GM21576 (cell line): ENCODE data around the gene LAPTM4A.

Source experiments
- ATAC-seq: cut with Tn5 transposase; IDR thresholded peaks from one replicate; pipeline ENCODE4 v1.9.1; 2021; ENCODE audit warnings: mild to moderate bottlenecking, moderate library complexity; ENCODE audit not compliant: unreplicated experiment

The LAPTM4A gene

DNA sequence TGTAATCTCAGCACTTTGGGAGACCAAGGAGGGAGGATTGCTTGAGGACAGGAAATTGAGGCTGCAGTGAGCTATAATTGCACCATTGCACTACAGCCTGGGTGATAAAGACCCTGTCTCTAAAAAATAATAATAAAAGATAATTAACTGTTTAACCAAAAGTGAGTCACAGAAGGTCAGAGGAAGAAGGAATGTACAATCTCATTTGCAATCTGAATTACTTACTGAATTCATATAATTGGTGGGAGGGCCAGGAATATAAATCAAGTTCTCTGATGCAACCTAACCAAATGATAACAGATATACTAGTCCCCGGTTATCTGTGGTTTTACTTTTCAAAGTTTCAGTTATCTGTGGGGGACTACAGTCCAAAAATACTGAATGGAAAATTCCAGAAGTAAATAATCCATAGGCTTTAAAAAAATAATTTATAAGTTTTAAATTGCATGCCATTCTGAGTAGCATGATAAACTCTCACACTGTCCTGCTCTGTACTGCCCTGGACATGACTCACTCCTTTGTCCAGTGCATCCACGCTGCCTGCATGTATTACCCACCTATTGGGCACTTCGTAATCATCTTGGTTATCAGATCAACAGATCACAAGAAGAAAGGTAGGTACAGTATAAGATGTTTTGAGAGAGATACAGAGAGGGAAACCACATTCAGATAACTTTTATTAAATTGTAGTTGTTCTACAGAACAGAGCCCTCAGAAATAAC is 26.2 kb downstream of the LAPTM4A start:
- ATAC-seq: no peak

- no peak for ATAC-seq
Measured at GRCh38 chr2:20023688-20024087, 27.7 kb downstream of the LAPTM4A start.

DNA sequence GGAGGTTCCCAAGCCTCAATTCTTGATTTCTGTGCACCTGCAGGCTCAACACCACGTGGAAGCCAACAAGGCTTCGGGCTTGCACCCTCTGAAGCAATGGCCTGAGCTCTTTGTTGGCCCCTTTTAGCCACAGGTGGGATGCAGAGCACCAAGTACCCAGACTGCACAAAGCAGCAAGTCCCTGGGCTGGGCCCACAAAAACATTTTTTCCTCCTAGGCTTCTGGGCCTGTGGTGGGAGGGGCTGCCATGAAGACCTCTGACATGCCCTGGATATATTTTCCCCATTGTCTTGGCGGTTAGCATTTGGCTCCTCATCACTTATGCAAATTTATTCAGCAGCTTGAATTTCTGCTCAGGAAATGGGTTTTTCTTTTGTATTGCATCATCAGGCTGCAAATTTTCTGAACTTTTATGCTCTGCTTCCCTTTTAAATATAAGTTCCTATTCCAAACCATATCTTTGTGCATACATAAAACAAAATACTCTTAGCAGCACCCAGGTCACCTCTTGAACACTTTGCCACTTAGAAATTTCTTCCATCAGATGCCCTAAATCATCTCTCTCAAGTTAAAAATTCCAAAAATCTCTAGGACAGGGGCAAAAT is 29.9 kb downstream of the LAPTM4A start:
- ATAC-seq: no peak

DNA sequence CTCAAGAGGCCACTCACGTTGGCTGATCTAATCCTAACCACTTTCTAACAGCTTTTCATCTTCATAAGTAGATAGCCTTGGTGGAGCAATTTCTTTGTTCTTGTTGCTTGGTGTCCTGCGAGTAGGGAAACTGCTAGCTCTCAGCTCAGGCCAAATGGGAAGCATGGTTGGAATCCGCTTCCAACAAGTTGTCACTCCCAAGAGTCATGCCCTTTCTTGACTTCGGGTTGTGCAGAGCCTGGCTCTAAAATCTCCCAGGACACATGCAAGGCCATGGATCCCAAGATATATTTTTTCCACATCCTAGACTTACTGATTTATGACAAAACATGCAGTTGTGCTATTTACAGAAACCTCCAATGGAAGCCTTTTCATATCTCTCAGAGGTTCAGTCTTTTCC is 31.7 kb downstream of the LAPTM4A start:
- ATAC-seq: no peak

- no peak for ATAC-seq
Measured at GRCh38 chr2:20018601-20019152, 32.8 kb downstream of the LAPTM4A start.

DNA sequence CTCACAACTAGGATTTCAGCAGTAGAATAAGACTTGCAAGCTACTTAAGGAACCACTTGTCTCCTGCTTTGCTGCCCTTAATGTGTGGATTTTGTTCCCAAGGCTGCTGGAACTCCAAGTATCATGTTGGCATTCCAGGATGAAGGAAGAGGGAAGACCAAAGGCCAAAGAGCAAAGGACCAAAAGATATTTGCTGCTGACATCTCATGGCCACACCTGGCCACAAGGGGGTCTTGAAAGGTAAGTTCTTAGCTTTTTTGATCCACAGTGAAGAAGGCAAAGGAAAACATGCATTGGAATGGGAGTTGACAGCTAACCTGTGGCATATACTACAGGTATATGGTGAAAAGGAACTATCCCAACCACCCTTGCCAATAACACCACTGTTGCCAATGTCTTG is 35.1 kb downstream of the LAPTM4A start:
- no peak for ATAC-seq

GRCh38 chr2:20015482-20016083 is 35.8 kb downstream of the LAPTM4A start:
- ATAC-seq: no peak

- ATAC-seq: no peak
Measured at GRCh38 chr2:20013126-20013849, 38.1 kb downstream of the LAPTM4A start.

DNA sequence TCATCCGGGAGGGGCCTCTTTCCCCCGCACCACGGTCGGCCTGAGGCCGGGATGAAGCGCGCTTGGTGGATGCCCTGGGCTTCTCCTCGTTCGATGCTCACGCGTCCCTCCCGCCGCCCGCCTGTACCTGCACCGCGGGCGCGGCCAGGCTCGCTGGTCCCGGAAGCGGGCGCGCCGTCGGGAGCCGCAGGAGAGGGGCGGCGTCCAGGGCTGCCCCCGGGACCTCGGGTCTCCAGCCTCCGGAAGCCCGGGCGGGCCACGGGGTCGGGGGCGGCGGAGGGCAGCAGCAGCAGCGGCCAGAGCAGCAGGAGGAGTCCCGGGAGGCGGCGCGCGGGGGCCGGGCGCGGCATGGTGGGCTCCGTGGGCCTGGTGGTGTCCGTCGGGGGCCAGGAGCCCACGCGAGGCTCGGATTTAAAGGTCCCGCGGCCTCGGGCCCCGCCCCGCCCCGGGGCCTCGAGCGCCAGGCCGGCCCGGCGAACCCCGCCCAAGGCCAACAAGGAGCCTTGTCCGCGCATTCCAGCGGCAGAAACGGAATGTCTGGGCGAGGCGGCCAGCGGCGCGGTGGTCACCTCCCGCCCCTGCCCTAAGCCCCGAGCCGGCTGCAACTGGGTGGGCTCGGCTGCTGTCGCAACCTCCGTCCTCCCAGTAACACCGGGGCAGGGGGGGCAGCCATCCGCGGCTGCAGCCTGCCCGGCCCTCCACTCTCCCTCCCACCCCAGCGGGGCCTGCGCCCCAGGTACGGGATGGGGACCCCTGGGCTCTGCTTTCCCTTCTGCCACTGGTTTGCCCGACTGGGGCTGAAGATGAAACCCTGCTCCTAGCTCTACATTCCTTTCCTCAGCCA is 38.9 kb downstream of the LAPTM4A start, which contains the start of gene MATN3:
Gene MATN3 (minus strand): TSS at position 387 of the 844 bp plus-strand sequence. CDS start 37 bp downstream, at position 350.
- no peak for ATAC-seq

GRCh38 chr2:20012032-20012281 is 39.5 kb downstream of the LAPTM4A start:
- no peak for ATAC-seq

DNA sequence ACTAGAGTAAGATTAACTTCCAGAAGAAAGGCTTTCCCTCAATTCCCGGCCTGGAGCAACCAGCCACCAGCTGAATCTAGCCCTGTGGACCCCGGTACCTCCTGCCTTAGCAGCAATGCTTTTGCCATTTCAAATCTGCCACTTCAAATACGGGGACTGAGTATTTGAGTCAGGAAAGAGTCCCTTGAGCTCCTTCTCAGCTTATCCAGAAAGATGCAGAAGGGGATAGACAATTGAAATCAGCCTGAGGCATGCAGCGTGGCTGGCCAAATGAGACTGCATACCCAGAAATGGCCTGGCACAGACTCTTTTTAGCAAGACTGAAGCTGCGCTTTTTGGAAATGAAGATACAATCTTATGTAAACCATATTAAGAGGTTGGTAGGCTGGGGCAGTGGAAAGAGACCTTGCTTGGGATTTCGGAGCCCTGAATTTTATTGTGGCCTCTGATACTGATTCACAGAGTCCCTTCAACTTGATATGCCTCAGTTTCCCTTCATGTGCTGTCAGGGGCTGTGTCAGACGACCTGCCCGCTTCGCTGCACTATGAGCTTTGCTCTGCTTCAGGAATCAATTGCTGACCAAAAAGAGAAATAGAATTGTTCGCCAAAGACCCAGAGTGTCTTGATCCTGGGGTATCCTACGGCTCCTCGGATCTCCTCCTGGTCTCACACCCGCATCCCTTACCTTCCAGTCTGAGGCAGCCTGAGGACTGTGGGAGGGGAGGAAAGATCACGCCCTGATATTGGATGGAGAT is 40.0 kb downstream of the LAPTM4A start:
- ATAC-seq: no peak

DNA sequence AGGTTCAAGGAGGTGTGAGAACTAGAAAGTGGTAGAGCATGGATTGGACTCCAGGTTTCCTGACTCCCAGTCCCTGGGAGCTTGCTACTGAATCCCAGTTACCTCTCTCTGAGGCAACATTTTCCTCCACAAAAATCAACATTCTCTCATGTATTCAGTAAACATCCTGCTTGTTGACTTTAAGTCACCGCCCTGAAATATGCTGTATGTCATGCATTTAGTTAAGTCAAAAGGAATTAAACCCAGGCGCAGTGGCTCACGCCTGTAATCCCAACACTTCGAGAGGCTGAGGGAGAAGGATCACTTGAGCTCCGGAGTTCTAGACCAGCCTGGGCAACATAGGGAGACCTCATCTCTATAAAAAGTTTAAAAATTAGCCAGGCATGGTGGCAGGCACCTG is 42.7 kb downstream of the LAPTM4A start:
- no peak for ATAC-seq

GRCh38 chr2:20005891-20006470 is 45.4 kb downstream of the LAPTM4A start:
- no peak for ATAC-seq

DNA sequence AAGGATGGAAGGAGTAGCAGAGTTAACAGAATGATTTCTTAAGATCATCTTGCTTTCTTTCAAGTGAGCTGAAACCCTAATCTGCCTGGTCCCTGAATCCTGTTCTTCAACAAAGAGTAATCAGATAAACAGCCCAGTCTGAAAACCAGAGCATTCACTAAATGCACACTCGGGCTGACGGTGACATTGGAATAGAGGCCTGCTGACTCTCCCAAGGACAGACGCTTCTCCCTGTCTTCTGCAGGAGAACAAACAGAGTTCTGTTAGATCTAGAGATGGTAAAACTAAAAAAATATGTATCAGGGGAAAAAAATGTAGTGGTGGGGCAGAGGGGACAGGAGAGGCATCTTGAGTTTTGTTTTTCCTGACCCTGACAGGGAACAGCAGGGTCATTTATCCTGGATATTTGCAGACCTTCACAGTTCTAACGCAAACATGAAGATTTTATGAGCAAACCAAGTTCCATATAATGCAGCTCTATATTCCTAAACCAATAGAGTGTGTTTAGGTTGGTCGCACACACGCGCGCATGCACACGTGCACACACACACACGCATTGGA is 46.3 kb downstream of the LAPTM4A start:
- no peak for ATAC-seq

DNA sequence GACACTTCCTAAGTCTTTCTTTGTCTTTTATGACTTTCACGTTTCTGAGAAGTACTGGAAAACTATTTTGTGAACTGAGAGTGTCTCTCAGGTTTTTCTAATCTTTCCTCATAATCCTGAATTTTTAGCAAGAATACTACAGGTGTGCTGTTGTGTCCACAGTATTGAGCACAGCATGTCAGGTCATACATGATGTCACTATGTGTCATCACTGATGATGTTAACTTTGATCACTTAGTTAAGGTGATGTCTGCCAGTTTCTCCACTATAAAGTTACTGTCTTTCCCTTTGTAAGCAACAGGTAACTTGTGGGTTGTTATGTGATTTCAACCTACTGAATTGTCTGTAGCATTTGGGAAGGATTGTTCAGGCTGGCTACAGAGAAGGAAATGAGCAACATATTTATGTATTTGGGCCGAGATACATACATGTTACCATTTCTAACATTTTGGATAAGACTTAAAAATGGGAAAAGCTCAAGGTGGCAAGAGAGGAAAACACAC is 50.0 kb downstream of the LAPTM4A start:
- ATAC-seq: no peak

- no peak for ATAC-seq
Measured at GRCh38 chr2:19993731-19994130, 57.7 kb downstream of the LAPTM4A start.

DNA sequence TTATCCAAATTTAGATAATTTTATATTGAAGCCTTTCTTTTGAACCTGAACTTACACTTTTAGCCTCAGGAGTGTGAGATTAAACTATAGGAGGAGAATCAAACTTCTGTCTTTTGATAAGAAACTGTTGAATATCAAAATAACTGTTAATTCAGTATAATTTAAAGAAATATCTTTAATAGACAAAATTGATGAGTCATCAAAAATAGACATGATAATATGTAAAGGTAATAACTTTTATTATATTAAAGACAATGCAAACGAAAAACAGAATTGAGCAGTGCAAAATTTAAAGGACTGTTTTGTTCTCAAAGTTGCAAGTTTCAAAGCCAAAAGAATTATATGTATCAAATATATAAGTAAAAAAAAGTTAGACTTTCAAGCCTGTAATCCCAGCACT is 59.5 kb downstream of the LAPTM4A start:
- ATAC-seq: no peak

DNA sequence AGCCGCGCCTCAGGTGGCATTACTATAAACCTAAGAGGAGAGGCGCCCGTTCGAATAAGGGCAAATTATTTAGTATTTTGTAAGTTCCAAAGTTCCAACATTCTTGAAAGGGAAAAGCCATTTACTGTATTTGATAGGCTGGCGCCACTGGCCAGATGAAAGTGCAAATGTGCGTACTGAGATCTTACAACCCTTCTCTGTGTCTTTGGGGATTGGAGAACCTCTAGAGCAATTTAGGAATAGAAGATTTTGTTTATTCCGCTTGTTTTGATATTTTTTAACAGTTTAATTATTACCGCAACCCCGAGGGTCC is 61.1 kb downstream of the LAPTM4A start:
- no peak for ATAC-seq
